HepG2 (cell line): Measurements from ENCODE around the gene HERC4. TPM values are rescaled to one million over a fixed set of nuclear protein-coding genes. Genes with fewer than 3 reads are reported as not detected.

ENCODE experiments used
- ATAC-seq: fragments of 200-7000 bp; cut with Tn5 transposase; 3 replicates; pipeline ENCODE4 v1.9.1; 2020; ENCODE audit warnings: mild to moderate bottlenecking, moderate library complexity
- BruUV-seq: library from RNA; stranded (reverse); fragments of 400-500 nt; replicated peaks from 2 replicates; lab custom pipeline; 2021; lab: Mats Ljungman, UMichigan
- CTCF ChIA-PET: fragments of 300-600 bp; formaldehyde crosslinking; extraction: SDS; loops from one replicate; lab custom pipeline; 2021; ENCODE audit warnings: low total read pairs, inconsistent platforms, low intra/inter-chr PET ratio; lab: Yijun Ruan, JAX
- POLR2A ChIA-PET: fragments of 350-600 bp; sonication (Branson Sonifier 250); formaldehyde crosslinking; loops from one replicate; lab custom pipeline; 2020; ENCODE audit warnings: antibody characterized with exemption, inconsistent platforms; lab: Yijun Ruan, JAX
- DNase-seq: peaks from one replicate; pipeline ENCODE4 v3.0.0-alpha.2; 2015; ENCODE audit warnings: low spot score
- FAIRE-seq: peaks from 3 replicates; lab custom pipeline; 2011; peaks lifted over from hg19 to GRCh38; lab: Jason Lieb, UNC
- H2AFZ ChIP-seq: one replicate; pipeline ENCODE4 v1.6.1; 2011; ENCODE audit warnings: low read length, inconsistent platforms
- H3K27ac ChIP-seq: fragments of 300-600 bp; 3 replicates; pipeline ENCODE4 v1.8.0; 2011; ENCODE audit warnings: mixed run types, mild to moderate bottlenecking, mixed read lengths, low read length, inconsistent platforms; ENCODE audit not compliant: insufficient read depth; ENCODE audit errors: extremely low read length
- H3K27me3 ChIP-seq, 2 experiments: fragments of 200-600 bp in 1 of 2; 2 replicates in 1 of 2; 3 replicates in 1 of 2; pipeline versions ENCODE4 v1.6.0 to v1.8.0; 2011; ENCODE audit warnings: low read length in 2 of 2, mild to moderate bottlenecking in 2 of 2, moderate library complexity in 2 of 2, inconsistent platforms in 1 of 2; ENCODE audit not compliant: insufficient read depth in 2 of 2, control insufficient read depth in 1 of 2
- H3K36me3 ChIP-seq, 2 experiments: fragments of 200-600 bp in 1 of 2; replicated peaks in 1 of 2; 2 replicates in 1 of 2; 3 replicates in 1 of 2; pipeline versions ENCODE4 v1.5.1 to v1.8.0; 2011; ENCODE audit warnings: low read length in 2 of 2, inconsistent platforms in 1 of 2; ENCODE audit not compliant: insufficient read depth in 2 of 2, control insufficient read depth in 1 of 2
- H3K4me1 ChIP-seq: 2 replicates; pipeline ENCODE4 v1.5.1; 2012; ENCODE audit warnings: low read length, inconsistent platforms; ENCODE audit not compliant: insufficient read depth
- H3K4me2 ChIP-seq: 2 replicates; pipeline ENCODE4 v1.6.0; 2011; ENCODE audit warnings: low read depth, low read length, inconsistent platforms
- H3K4me3 ChIP-seq, 3 experiments: fragments of 200-600 bp in 1 of 3; sonication (generic), shearing (Covaris generic) in 1 of 3; replicated peaks in 1 of 3; 2 replicates each; pipeline ENCODE4 v1.5.1; 2011 to 2016; ENCODE audit warnings: low read length in 3 of 3, inconsistent platforms in 2 of 3, low read depth in 2 of 3, mild to moderate bottlenecking in 2 of 3, control low read depth in 1 of 3, mixed read lengths in 1 of 3; ENCODE audit not compliant: insufficient read depth in 1 of 3
- H3K79me2 ChIP-seq: one replicate; pipeline ENCODE4 v1.6.1; 2011; ENCODE audit warnings: low read length, inconsistent platforms; ENCODE audit not compliant: insufficient read depth
- H3K9ac ChIP-seq: 2 replicates; pipeline ENCODE4 v1.6.0; 2011; ENCODE audit warnings: mild to moderate bottlenecking, low read depth, low read length, inconsistent platforms; ENCODE audit not compliant: insufficient read depth
- H3K9me3 ChIP-seq: 2 replicates; pipeline ENCODE4 v1.5.1; 2012; ENCODE audit warnings: mild to moderate bottlenecking, low read length
- H4K20me1 ChIP-seq: 2 replicates; pipeline ENCODE4 v1.6.0; 2011; ENCODE audit warnings: inconsistent platforms, mild to moderate bottlenecking, low read length, moderate library complexity; ENCODE audit not compliant: insufficient read depth
- DDIT3 ChIP-seq: sonication (generic); formaldehyde crosslinking; IDR thresholded peaks from 2 replicates; pipeline ENCODE4 v1.4.0; 2020; ENCODE audit warnings: mild to moderate bottlenecking, missing genetic modification reagents
- PHF8 ChIP-seq: sonication (generic); formaldehyde crosslinking; IDR thresholded peaks from 2 replicates; pipeline ENCODE4 v1.5.0; 2020; ENCODE audit warnings: missing genetic modification reagents
- SOX13 ChIP-seq, 3 experiments: fragments of 450-650 bp in 1 of 3; sonication (generic) in 1 of 3; formaldehyde crosslinking in 1 of 3; IDR thresholded peaks in 2 of 3; conservative IDR thresholded peaks in 1 of 3; 2 replicates each; pipeline versions ENCODE4 v1.5.0 to v1.6.1; 2016 to 2020; ENCODE audit warnings: antibody characterized with exemption in 1 of 3, mild to moderate bottlenecking in 1 of 3, missing compliant biosample characterization in 1 of 3, missing genetic modification reagents in 1 of 3, moderate library complexity in 1 of 3
- TAF15 ChIP-seq: fragments of 200-400 bp; formaldehyde crosslinking; IDR thresholded peaks from one replicate; pipeline ENCODE4 v1.6.1; 2018; ENCODE audit warnings: mild to moderate bottlenecking, low read depth, low read length; ENCODE audit not compliant: poor library complexity, severe bottlenecking
- ZBTB33 ChIP-seq: sonication (generic); formaldehyde crosslinking; IDR thresholded peaks from 2 replicates; pipeline ENCODE4 v1.4.0; 2020; ENCODE audit warnings: missing genetic modification reagents
- ZBTB42 ChIP-seq: sonication (generic); formaldehyde crosslinking; IDR thresholded peaks from 2 replicates; pipeline ENCODE4 v1.5.0; 2020; ENCODE audit warnings: mild to moderate bottlenecking, missing genetic modification reagents
- ZNF12 ChIP-seq: sonication (generic); formaldehyde crosslinking; IDR thresholded peaks from 2 replicates; pipeline ENCODE4 v1.5.0; 2020; ENCODE audit warnings: missing genetic modification reagents
- ZNF264 ChIP-seq: sonication (generic); formaldehyde crosslinking; IDR thresholded peaks from 2 replicates; pipeline ENCODE4 v1.4.0; 2020; ENCODE audit warnings: missing genetic modification reagents
- ZNF558 ChIP-seq: sonication (generic); formaldehyde crosslinking; IDR thresholded peaks from 2 replicates; pipeline ENCODE4 v1.9.0; 2022; ENCODE audit warnings: mild to moderate bottlenecking, missing genetic modification reagents, borderline replicate concordance
- WGBS: methylation state at CpG from one replicate; pipeline ENCODE4 v1.1.6; 2017; ENCODE audit warnings: low lambda C conversion rate; 5-methylcytosine and 5-hydroxymethylcytosine counted together
- in situ Hi-C: cut with HindIII; loops from 2 replicates; pipeline ENCODE4 v1.10.0; 2017; ENCODE audit warnings: low pct_unique_long_range_greater_than_20kb; ENCODE audit not compliant: extremely low pct_ligation_motif_present
- intact Hi-C: fragments of 100-400 bp; cut with micrococcal nuclease; formaldehyde crosslinking; loops from one replicate; pipeline ENCODE4 v1.10.0; 2022; ENCODE audit not compliant: unreplicated experiment
- polyA plus RNA-seq, 8 experiments: library from polyadenylated mRNA; depleted of rRNA in 3 of 8; stranded (reverse) in 7 of 8; unstranded in 1 of 8; fragments of >200 nt; fragmentation: Illumina TruSeq in 4 of 8; extraction: Trizol in 4 of 8; gene quantifications; 2 replicates each; pipeline versions ENCODE4 v1.2.1 to v1.2.3, GENCODE V29; 2011 to 2016; ENCODE audit warnings: low read depth in 4 of 8, missing spikeins in 1 of 8, mixed read lengths in 1 of 8; ENCODE audit not compliant: insufficient read depth in 1 of 8
- total RNA-seq, 5 experiments: library from RNA; depleted of rRNA; stranded (reverse); fragments of >200 nt; fragmentation: Illumina TruSeq; extraction: Trizol; gene quantifications; 2 replicates each; pipeline ENCODE4 v1.2.3, GENCODE V29; 2016; ENCODE audit warnings: low read depth in 1 of 5

Gene HERC4
- total and polyA plus RNA-seq, 2 of the 13 experiments (the other 11 are each of a cell fraction or from before 2014, with no cell fraction given), result 9.8 to 20.2 TPM

GRCh38 chr10:68090586-68090985 is 15.5 kb upstream of the HERC4 start:
- Histone ChIP-seq H3K27me3 (peaks cover 0 to 4% of the 10 kb centered on the region in 2 experiments; a peak in 1 of 5 replicates), H3K36me3 (no peaks in the 10 kb centered on the region), H3K79me2 (no peaks in the 10 kb centered on the region), H2AFZ (no peak overlapping the region), H3K4me1 (no peaks in the 10 kb centered on the region), H3K9ac (no peak overlapping the region), H3K4me2 (no peak overlapping the region), H3K27ac (no peak overlapping the region), H4K20me1 (no peaks in the 10 kb centered on the region), H3K4me3 (no peak overlapping the region), H3K9me3 (no peaks in the 10 kb centered on the region)
- no peak for TF ChIP-seq DDIT3 (CRISPR knock-in tag)
- POLR2A ChIA-PET, result no interaction called here
- intact Hi-C loops (no loop called here), in situ Hi-C loops (no loop called here)
- 47% methylated on average over 4 of the region's 4 CpGs for WGBS
- FAIRE-seq (no peak), ATAC-seq (no peak), DNase-seq (no peak)
- CTCF ChIA-PET, result no interaction called here
- BruUV-seq, result no TSS peak

GRCh38 chr10:68088740-68089139 is 13.7 kb upstream of the HERC4 start:
- WGBS, result 35% methylated on average over 4 of the region's 4 CpGs
- no peak overlapping the region for H3K4me3 ChIP-seq
- H2AFZ ChIP-seq, result no peak overlapping the region
- H3K9me3 ChIP-seq, result no peaks in the 10 kb centered on the region
- H4K20me1 ChIP-seq, result no peaks in the 10 kb centered on the region
- no peaks in the 10 kb centered on the region for H3K79me2 ChIP-seq
- in situ Hi-C loops, result loop anchor here (10.0 kb wide), 1 partner anchor 116 kb away; no protein-coding TSS in a partner anchor
- FAIRE-seq, result no peak
- POLR2A ChIA-PET, result no interaction called here
- intact Hi-C loops, result no loop called here
- CTCF ChIA-PET, result no interaction called here
- H3K27me3 ChIP-seq, result peaks cover 0 to 4% of the 10 kb centered on the region in 2 experiments; a peak in 1 of 5 replicates
- no peak for TF ChIP-seq TAF15
- TF ChIP-seq PHF8, result no peak
- TF ChIP-seq SOX13 (IDR thresholded peaks at IDR 0.05), result no peak
- no peak for TF ChIP-seq SOX13 (CRISPR knock-in tag; conservative IDR thresholded peaks at IDR 0.05 in 1 of 2, IDR thresholded peaks at IDR 0.05 in 1 of 2)
- TF ChIP-seq ZBTB33 (CRISPR knock-in tag), result no peak
- TF ChIP-seq ZNF12 (CRISPR knock-in tag), result no peak
- TF ChIP-seq ZNF558 (CRISPR knock-in tag), result no peak
- no peak for TF ChIP-seq ZNF264 (CRISPR knock-in tag)
- TF ChIP-seq ZBTB42 (CRISPR knock-in tag), result no peak
- TF ChIP-seq, all 625 proteins: peak for 0
- no TSS peak for BruUV-seq
- no peak overlapping the region for H3K27ac ChIP-seq
- no peak overlapping the region for H3K9ac ChIP-seq
- no peak overlapping the region for H3K4me2 ChIP-seq
- H3K4me1 ChIP-seq, result no peaks in the 10 kb centered on the region
- no peak for ATAC-seq
- DNase-seq, result no peak
- no peaks in the 10 kb centered on the region for H3K36me3 ChIP-seq
